GM18502 (cell line): ENCODE results near the gene CYP24A1.

Experiments used
- ATAC-seq: cut with Tn5 transposase; IDR thresholded peaks from one replicate; pipeline ENCODE4 v1.9.1; 2021; ENCODE audit warnings: mild to moderate bottlenecking; ENCODE audit not compliant: unreplicated experiment, poor library complexity

CYP24A1 gene

GRCh38 chr20:54116550-54117235, 57.1 kb downstream of the CYP24A1 start:
- ATAC-seq, result no peak

DNA sequence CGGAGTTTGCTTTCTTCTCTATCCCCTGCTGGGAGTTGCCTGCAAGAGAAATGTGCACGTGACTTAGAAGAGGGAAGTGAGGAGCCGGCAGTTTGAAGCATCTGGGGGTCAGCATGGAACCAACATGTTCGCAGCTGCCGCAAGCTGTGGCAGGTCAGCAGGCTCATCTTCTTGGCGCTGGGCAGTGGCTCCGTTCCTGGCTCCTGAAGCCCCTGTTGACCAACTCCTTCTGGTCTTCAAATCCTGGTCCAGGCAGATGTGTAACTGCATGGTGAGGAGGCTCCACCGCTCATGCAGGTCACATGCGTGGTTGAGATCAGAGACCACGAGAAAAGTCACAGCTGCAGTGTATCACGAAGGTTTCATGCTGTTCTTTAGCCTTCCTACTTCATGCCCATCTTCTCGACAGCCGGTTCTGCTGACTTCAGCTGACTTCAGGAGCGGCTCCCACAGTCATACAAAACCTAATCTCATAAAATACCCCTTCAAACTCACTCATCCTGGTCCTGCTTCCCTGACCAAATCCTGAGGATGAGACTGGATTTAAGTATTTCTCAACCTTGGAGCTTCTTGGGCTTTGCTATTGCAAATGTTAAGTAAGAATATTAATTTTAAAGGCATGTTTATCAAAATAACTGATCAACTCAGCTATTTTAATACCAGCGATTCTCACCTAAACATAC, 58.5 kb downstream of the CYP24A1 start:
- no peak for ATAC-seq

GRCh38 chr20:54114109-54114508, 59.7 kb downstream of the CYP24A1 start:
- no peak for ATAC-seq

DNA sequence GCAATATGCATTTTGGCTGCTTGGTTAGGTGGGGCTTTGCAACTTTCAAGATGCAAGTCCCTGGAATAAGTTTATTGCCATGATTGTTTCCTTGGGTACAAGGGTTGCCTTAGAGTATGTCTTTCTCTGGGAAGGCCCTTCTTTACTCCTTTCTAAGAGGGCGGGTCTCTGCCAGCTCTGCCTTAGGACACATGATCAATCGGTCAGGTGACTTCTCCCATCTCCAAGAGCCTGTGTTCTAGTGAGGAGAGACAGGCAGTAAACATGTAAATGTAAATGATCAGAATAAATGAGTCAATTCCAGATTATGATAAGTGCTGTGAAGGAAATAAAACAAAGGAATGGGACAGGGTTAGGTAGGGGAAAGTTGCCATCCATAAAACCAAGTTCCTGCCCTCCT, 60.2 kb downstream of the CYP24A1 start:
- ATAC-seq, result no peak

- ATAC-seq, result no peak
Observed at GRCh38 chr20:54112221-54112884, 61.4 kb downstream of the CYP24A1 start.

- no peak for ATAC-seq
Observed at GRCh38 chr20:54111460-54111859, 62.3 kb downstream of the CYP24A1 start.

DNA sequence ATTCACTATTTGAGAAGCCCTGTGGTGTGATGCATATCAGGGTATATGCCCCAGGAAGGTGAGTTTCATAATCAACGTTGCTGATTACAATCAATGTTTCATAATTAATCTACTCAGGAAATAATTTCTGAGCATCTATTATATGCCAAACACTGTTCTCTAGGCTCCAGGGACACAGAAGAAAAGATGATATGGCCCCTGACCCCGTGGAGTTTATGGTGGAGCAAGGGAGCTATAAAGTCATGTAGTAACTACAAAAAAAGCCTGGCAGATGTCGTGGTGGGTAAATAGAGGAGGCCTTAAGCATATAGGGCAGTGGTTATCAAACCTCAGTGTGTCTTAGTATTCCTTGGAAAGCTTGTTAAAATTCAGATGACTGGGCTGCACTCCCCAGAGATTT, 63.3 kb downstream of the CYP24A1 start:
- no peak for ATAC-seq

DNA sequence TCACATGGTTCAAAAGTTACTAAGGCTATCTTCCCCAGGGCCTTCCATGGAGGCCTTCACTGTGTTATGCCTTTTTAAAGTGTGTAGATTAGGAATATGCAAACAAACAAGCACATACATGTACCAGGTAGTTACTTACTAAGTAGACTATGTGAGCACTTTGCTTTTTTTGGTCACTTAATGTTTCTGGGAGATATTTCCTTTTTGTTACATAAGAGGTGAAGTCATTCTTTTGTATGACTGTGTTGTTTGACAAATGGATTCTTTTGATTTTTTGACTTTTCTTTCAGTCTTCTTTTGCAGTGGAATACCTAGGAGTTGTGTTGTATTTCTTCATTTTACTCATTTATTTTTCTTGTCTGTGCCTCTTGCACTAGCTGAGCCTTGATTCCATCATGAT, 63.7 kb downstream of the CYP24A1 start:
- no peak for ATAC-seq

- no peak for ATAC-seq
Observed at GRCh38 chr20:54108817-54109216, 65.0 kb downstream of the CYP24A1 start.

DNA sequence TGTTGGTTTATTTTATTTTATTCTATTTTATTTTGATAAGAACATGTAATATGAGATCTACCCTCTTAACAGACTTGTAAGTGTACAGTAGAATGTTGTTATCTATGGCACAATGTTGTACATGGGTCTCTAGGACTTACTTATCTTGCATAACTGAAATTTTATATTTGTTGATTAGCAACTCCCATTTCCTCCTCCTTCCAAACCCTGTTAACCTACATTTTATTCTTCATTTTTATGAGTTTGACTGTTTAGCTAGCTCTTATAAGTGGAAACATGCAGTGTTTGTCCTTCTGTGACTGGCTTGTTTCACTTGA, 65.5 kb downstream of the CYP24A1 start:
- ATAC-seq, result no peak

- no peak for ATAC-seq
Observed at GRCh38 chr20:54107600-54108325, 66.0 kb downstream of the CYP24A1 start.

DNA sequence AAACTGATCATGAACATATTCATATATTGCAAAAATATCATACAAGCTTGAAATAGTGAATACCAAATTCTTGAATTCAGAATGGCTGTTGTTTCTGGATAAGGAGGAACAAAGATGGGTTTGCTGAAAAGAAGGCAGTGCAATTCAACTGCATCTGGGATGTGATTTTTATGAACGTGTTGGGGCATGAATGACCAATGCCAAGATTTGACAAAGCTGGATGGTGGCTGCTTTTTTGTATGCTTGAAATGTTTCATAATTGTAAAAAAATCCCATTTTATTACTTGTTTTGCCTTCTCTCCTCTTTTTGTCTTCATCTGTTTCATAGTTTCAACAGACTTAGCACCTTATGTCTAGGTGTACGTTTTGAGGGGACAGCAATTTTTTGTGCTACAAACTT, 66.6 kb downstream of the CYP24A1 start:
- no peak for ATAC-seq

GRCh38 chr20:54106162-54106561, 67.6 kb downstream of the CYP24A1 start:
- no peak for ATAC-seq

GRCh38 chr20:54105653-54106052, 68.1 kb downstream of the CYP24A1 start:
- ATAC-seq, result no peak

DNA sequence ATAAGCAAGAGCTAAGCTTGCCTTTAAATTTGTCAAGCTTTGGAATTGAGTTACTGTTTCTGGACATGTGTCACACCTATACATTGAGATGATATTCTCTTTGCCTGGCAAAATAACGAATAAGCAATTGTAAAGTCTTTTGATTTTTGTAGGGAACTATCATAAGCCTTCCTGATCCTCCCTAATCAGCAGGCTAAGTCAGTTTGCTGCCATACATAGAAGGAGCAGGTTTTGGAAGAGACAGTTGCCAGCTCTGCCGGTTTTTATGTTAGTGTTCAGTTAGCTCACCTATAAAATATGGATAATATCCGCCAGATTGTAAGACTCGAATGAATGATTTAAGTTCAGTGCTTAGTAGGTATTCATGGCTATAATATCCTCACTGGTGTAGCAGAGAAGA, 69.0 kb downstream of the CYP24A1 start:
- ATAC-seq, result no peak

DNA sequence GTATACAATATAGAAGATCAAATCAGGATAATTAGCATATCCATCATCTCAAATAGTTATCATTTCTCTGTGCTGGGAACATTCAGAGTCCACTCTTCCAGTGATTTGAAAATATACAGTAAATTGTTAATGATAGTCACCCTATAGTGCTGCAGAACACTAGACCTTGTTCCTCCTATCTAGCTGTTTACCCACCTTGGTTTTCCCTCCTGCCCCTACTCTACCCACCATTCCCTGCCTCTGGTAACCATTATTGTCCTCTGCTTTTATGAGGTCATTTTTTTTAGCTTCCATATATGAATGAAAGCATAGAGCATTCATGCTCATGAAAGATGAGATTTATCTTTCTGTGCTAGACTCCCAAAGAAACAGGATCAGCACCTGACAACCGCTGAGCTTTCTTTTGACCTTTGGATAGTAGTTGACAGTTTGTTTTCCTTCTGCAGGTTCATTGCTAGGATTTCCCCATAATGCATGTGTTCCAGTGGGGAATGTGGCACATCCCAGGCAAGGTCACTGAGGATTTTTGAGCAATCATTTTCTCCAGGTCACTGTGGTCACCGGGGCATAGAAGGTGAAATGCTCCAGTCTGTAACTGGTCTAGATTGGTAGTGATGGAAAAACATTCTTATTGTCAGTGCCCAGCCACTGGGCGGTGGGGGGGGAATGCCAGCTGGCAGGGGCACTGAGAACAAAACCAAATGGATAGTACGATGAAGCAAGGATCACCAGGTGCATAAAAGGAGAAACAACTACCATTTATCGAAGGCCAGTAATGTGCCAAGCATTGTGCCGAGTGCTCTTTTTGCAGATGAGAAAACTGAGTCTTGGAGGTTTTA, 69.8 kb downstream of the CYP24A1 start:
- no peak for ATAC-seq
